H1 (cell line): Measurements from ENCODE around the gene AHSP. TPM values are rescaled to one million over a fixed set of nuclear protein-coding genes. Genes with fewer than 3 reads are reported as not detected.
"Not testable (repeated sequence)": the region's sequence is repeated elsewhere in the genome, so short reads cannot be mapped to it uniquely, and the experiment has no call there.

Source experiments
- CTCF ChIA-PET: fragments of 300-600 bp; sonication (Branson Sonifier 250); formaldehyde crosslinking; loops from one replicate; lab custom pipeline; 2021; ENCODE audit not compliant: partially characterized antibody; lab: Charles Lee
- POLR2A ChIA-PET: fragments of 300-600 bp; sonication (Branson Sonifier 250); formaldehyde crosslinking; loops from one replicate; lab custom pipeline; 2021; ENCODE audit warnings: inconsistent platforms; ENCODE audit not compliant: partially characterized antibody; lab: Charles Lee
- DNase-seq, 2 experiments: peaks; one replicate each; pipeline versions ENCODE4 v3.0.0 to v3.0.0-alpha.2; 2010 to 2022; ENCODE audit warnings: low spot score in 2 of 2, low read depth in 1 of 2, mixed read lengths in 1 of 2
- FAIRE-seq: peaks from 2 replicates; lab custom pipeline; 2011; peaks lifted over from hg19 to GRCh38; lab: Jason Lieb, UNC
- H2AFZ ChIP-seq: 2 replicates; pipeline ENCODE4 v1.8.1; 2012; ENCODE audit warnings: low read length, inconsistent platforms
- H2AK5ac ChIP-seq: 2 replicates; pipeline ENCODE4 v1.6.1; 2013; ENCODE audit warnings: low read depth, low read length
- H2BK120ac ChIP-seq: replicated peaks from 2 replicates; pipeline ENCODE3; 2013; ENCODE audit warnings: low read depth, low read length, inconsistent platforms
- H2BK12ac ChIP-seq: 2 replicates; pipeline ENCODE4 v1.6.1; 2013; ENCODE audit warnings: low read depth, low read length
- H2BK15ac ChIP-seq: 2 replicates; pipeline ENCODE4 v1.6.1; 2013; ENCODE audit warnings: low read length
- H2BK20ac ChIP-seq: 2 replicates; pipeline ENCODE4 v1.6.1; 2013; ENCODE audit warnings: low read length
- H2BK5ac ChIP-seq: 2 replicates; pipeline ENCODE4 v1.6.1; 2013; ENCODE audit warnings: low read depth, low read length
- H3K14ac ChIP-seq: 2 replicates; pipeline ENCODE4 v1.6.1; 2013; ENCODE audit warnings: inconsistent platforms; ENCODE audit not compliant: insufficient read length
- H3K18ac ChIP-seq: 2 replicates; pipeline ENCODE4 v1.6.1; 2013; ENCODE audit warnings: low read length; ENCODE audit errors: extremely low read depth
- H3K23ac ChIP-seq: 2 replicates; pipeline ENCODE4 v1.6.1; 2013; ENCODE audit warnings: inconsistent platforms; ENCODE audit not compliant: insufficient read length
- H3K23me2 ChIP-seq: 2 replicates; pipeline ENCODE4 v1.6.1; 2013; ENCODE audit warnings: low read depth, low read length
- H3K27ac ChIP-seq: 2 replicates; pipeline ENCODE4 v1.6.1; 2011; ENCODE audit warnings: low read depth, low read length, inconsistent platforms
- H3K27me3 ChIP-seq, 4 experiments: replicated peaks in 1 of 4; 1 replicate in 1 of 4; 2 replicates in 3 of 4; pipeline versions ENCODE4 v1.6.1 to v1.8.1; 2011 to 2013; ENCODE audit warnings: low read length in 3 of 4, mild to moderate bottlenecking in 3 of 4, inconsistent platforms in 2 of 4, mixed read lengths in 2 of 4, moderate library complexity in 1 of 4; ENCODE audit not compliant: control insufficient read depth in 3 of 4, insufficient read depth in 3 of 4; ENCODE audit errors: extremely low read depth in 1 of 4
- H3K36me3 ChIP-seq, 4 experiments: 2 replicates each; pipeline versions ENCODE4 v1.6.1 to v1.8.1; 2011 to 2013; ENCODE audit warnings: mild to moderate bottlenecking in 4 of 4, low read length in 3 of 4, moderate library complexity in 2 of 4, control low read depth in 1 of 4, inconsistent platforms in 1 of 4; ENCODE audit not compliant: insufficient read depth in 4 of 4, control insufficient read depth in 2 of 4
- H3K4ac ChIP-seq: replicated peaks from 2 replicates; pipeline ENCODE3; 2013; ENCODE audit warnings: low read length, low read depth, mixed read lengths, inconsistent platforms; ENCODE audit not compliant: insufficient read length
- H3K4me1 ChIP-seq, 4 experiments: replicated peaks in 1 of 4; 1 replicate in 1 of 4; 2 replicates in 3 of 4; pipeline versions ENCODE4 v1.6.1 to v1.8.1; 2011 to 2013; ENCODE audit warnings: low read length in 3 of 4, inconsistent platforms in 2 of 4, mixed read lengths in 1 of 4; ENCODE audit not compliant: insufficient read depth in 4 of 4, control insufficient read depth in 3 of 4
- H3K4me2 ChIP-seq, 2 experiments: 2 replicates each; pipeline versions ENCODE4 v1.6.1 to v1.8.1; 2011 to 2013; ENCODE audit warnings: low read depth in 2 of 2, low read length in 2 of 2, control low read depth in 1 of 2, inconsistent platforms in 1 of 2, mild to moderate bottlenecking in 1 of 2; ENCODE audit not compliant: insufficient read depth in 1 of 2
- H3K4me3 ChIP-seq, 4 experiments: fragments of 200-600, 300-600 bp in 1 of 4; sonication (generic), shearing (Covaris generic), sonication (Bioruptor Twin) in 1 of 4; 2 replicates each; pipeline versions ENCODE4 v1.5.1 to v1.8.1; 2011 to 2016; ENCODE audit warnings: low read length in 4 of 4, low read depth in 3 of 4, control low read depth in 2 of 4, inconsistent platforms in 2 of 4, mild to moderate bottlenecking in 2 of 4, mixed read lengths in 1 of 4, moderate library complexity in 1 of 4; ENCODE audit not compliant: insufficient read depth in 2 of 4; ENCODE audit errors: extremely low read depth in 1 of 4
- H3K56ac ChIP-seq: replicated peaks from 2 replicates; pipeline ENCODE3; 2013; ENCODE audit warnings: low read depth, mild to moderate bottlenecking, mixed read lengths, low read length, inconsistent platforms; ENCODE audit not compliant: insufficient read length
- H3K79me1 ChIP-seq: 2 replicates; pipeline ENCODE4 v1.6.1; 2013; ENCODE audit warnings: low read depth, low read length, control low read depth
- H3K79me2 ChIP-seq, 2 experiments: 2 replicates each; pipeline versions ENCODE4 v1.6.1 to v1.8.1; 2012 to 2013; ENCODE audit warnings: low read length in 2 of 2, mild to moderate bottlenecking in 2 of 2, inconsistent platforms in 1 of 2; ENCODE audit not compliant: insufficient read depth in 2 of 2, control insufficient read depth in 1 of 2
- H3K9ac ChIP-seq, 4 experiments: replicated peaks in 1 of 4; 1 replicate in 1 of 4; 2 replicates in 3 of 4; pipeline versions ENCODE4 v1.6.1 to v1.8.1; 2011 to 2013; ENCODE audit warnings: low read depth in 3 of 4, low read length in 3 of 4, control low read depth in 2 of 4, mild to moderate bottlenecking in 2 of 4, moderate library complexity in 2 of 4, inconsistent platforms in 1 of 4; ENCODE audit errors: extremely low read depth in 1 of 4
- H3K9me3 ChIP-seq, 2 experiments: 2 replicates each; pipeline versions ENCODE4 v1.6.1 to v1.8.1; 2012 to 2013; ENCODE audit warnings: mild to moderate bottlenecking in 2 of 2, moderate library complexity in 2 of 2, control low read depth in 1 of 2, inconsistent platforms in 1 of 2, low read depth in 1 of 2, low read length in 1 of 2, mixed read lengths in 1 of 2; ENCODE audit not compliant: insufficient read depth in 2 of 2
- H4K20me1 ChIP-seq, 2 experiments: replicated peaks in 1 of 2; 2 replicates each; pipeline versions ENCODE3 to v1.8.1; 2011 to 2013; ENCODE audit warnings: inconsistent platforms in 2 of 2, low read length in 2 of 2, mild to moderate bottlenecking in 1 of 2; ENCODE audit not compliant: insufficient read depth in 2 of 2, control insufficient read depth in 1 of 2
- H4K5ac ChIP-seq: 2 replicates; pipeline ENCODE4 v1.6.1; 2013; ENCODE audit warnings: low read length, low read depth, mixed read lengths, inconsistent platforms; ENCODE audit not compliant: insufficient read length
- H4K8ac ChIP-seq: 2 replicates; pipeline ENCODE4 v1.8.0; 2013; ENCODE audit warnings: mild to moderate bottlenecking, moderate library complexity, low read length, inconsistent platforms; ENCODE audit not compliant: insufficient read depth; ENCODE audit errors: extremely low read depth
- H4K91ac ChIP-seq: replicated peaks from 2 replicates; pipeline ENCODE3; 2013; ENCODE audit warnings: low read length, mixed read lengths, inconsistent platforms; ENCODE audit not compliant: insufficient read length
- WGBS, 2 experiments: shearing (Covaris generic) in 1 of 2; methylation state at CpG; one replicate each; pipeline versions ENCODE4 v1.1.6 to v1.1.7; 2013 to 2015; ENCODE audit warnings: low lambda C conversion rate in 2 of 2, mixed read lengths in 2 of 2, inconsistent platforms in 1 of 2, low coverage in 1 of 2, missing lambda C conversion rate in 1 of 2; ENCODE audit not compliant: insufficient replicate concordance in 2 of 2, insufficient coverage in 1 of 2, insufficient read length in 1 of 2; ENCODE audit errors: extremely low coverage in 1 of 2, missing lambda C conversion rate in 1 of 2; 5-methylcytosine and 5-hydroxymethylcytosine counted together
- polyA plus RNA-seq, 7 experiments: library from polyadenylated mRNA; depleted of rRNA in 3 of 7; stranded (reverse) in 5 of 7; unstranded in 2 of 7; fragments of >200 nt in 5 of 7; fragments of 200-250 nt in 2 of 7; gene quantifications; 1 replicate in 5 of 7; 2 replicates in 1 of 7; 4 replicates in 1 of 7; pipeline versions ENCODE4 v1.2.1 to v1.2.3, GENCODE V29; 2011 to 2013; ENCODE audit warnings: missing spikeins in 2 of 7, mixed read lengths in 2 of 7
- total RNA-seq: library from RNA; stranded (reverse); fragmentation: NEBNext Ultra II Directional; extraction: Animal tissue kit (Norgen Biotek cat#: 25700); gene quantifications from 2 replicates; pipeline ENCODE4 v1.2.1, GENCODE V29; 2021

AHSP gene
- total and polyA plus RNA-seq, 2 of the 8 experiments (the other 6 are each of a cell fraction or from before 2014, with no cell fraction given) = 0.91 to 15.3 TPM

GRCh38 chr16:31523768-31524167, 3.9 kb upstream of the AHSP start:
- H3K18ac ChIP-seq, H4K5ac ChIP-seq, H3K4me3 ChIP-seq, H2BK5ac ChIP-seq, H2BK20ac ChIP-seq, H3K4me1 ChIP-seq, FAIRE-seq, H3K14ac ChIP-seq, CTCF ChIA-PET, H3K23ac ChIP-seq, H2BK120ac ChIP-seq, H4K20me1 ChIP-seq, H3K56ac ChIP-seq, H3K23me2 ChIP-seq, H2BK12ac ChIP-seq, H3K9ac ChIP-seq, H2AFZ ChIP-seq, H4K91ac ChIP-seq, H3K4ac ChIP-seq, H2AK5ac ChIP-seq, H3K27ac ChIP-seq, DNase-seq, H4K8ac ChIP-seq, H3K79me1 ChIP-seq, H3K4me2 ChIP-seq, H3K36me3 ChIP-seq, H3K9me3 ChIP-seq, H3K79me2 ChIP-seq, H2BK15ac ChIP-seq: not testable (repeated sequence)
- WGBS, 2 experiments = 75% methylated on average over 3 of the region's 6 CpGs; no CpG with 5 or more reads in 1 of the 2 experiments
- peaks cover 3 to 12% (median 10%) of the 10 kb centered on the region in 4 experiments; a peak in 6 of 7 replicates for H3K27me3 ChIP-seq
- POLR2A ChIA-PET = interaction anchor here (0.9 kb wide), 1 partner anchor 192 kb away, joined by 3 read pairs; no protein-coding TSS in a partner anchor
